ENCODE results near the gene PLCL1. TPM values are rescaled to one million over a fixed set of nuclear protein-coding genes. Genes with fewer than 3 reads are reported as not detected.

Gene PLCL1
- total and polyA plus RNA-seq, 7 donors = 4.3 to 25.4 (median 12.6) TPM

- Histone ChIP-seq H3K9me3 (no peaks in the 10 kb centered on the region), H3K27me3 (ENCODE audit: insufficient read depth in 3 of 3, low read length in 2 of 3) (no peaks in the 10 kb centered on the region), H3K36me3 (ENCODE audit: insufficient read depth in 1 of 2, low read depth in 1 of 2) (no peaks in the 10 kb centered on the region), H3K4me1 (peaks cover 25% of the 10 kb centered on the region), H3K27ac (no peak overlapping the region), H3K4me3 (no peak overlapping the region)
- no peak for TF ChIP-seq CTCF (IDR thresholded peaks at IDR 0.05)
- 78 to 87% (median 79%) methylated on average over 1 of the region's 1 CpG for WGBS, 3 donors
- no peak for DNase-seq
- intact Hi-C loops (cut with DNase I) = no loop called here
- no peak for ATAC-seq
These were observed 74.4 kb downstream of the PLCL1 start for GRCh38 chr2:197878792-197879191.

DNA sequence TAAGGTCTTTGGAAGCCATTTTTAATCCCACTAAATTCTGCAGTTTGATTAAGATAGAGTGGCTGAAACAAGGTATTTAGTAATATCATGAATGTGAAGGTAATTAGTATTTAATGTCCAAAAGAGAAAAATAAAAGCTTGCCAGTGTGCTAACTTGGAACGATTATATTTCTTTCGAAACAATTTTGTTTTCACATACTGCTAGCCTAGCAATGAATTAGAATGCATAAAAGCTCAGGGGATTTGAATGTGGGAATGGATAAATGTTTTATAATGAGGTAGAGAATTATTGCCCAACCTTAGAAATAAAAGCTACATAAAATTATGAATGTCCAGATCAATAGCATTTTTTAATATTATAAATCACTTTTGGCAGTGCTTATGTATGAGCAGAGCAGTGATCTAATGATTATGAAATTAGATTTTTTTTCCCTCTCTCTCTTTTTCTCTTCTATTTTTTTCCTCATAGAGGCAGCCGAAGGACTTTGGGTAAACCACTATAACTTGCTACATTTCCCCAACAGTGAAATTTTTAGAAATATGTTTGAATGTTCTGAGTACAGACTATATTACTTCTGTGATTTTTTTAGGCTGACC lies 75.5 kb downstream of the PLCL1 start:
- Histone ChIP-seq H3K9me3 (no peaks in the 10 kb centered on the region), H3K36me3 (ENCODE audit: insufficient read depth in 1 of 2, low read depth in 1 of 2) (no peaks in the 10 kb centered on the region), H3K27me3 (ENCODE audit: insufficient read depth in 3 of 3, low read length in 2 of 3) (no peaks in the 10 kb centered on the region), H3K4me1 (peaks cover 30% of the 10 kb centered on the region), H3K27ac (no peak overlapping the region), H3K4me3 (no peak overlapping the region)
- DNase-seq = no peak
- 54 to 75% (median 54%) methylated on average over 3 of the region's 3 CpGs for WGBS, 3 donors
- intact Hi-C loops (cut with DNase I) = no loop called here
- no peak for ATAC-seq
- TF ChIP-seq CTCF (IDR thresholded peaks at IDR 0.05) = no peak

DNA sequence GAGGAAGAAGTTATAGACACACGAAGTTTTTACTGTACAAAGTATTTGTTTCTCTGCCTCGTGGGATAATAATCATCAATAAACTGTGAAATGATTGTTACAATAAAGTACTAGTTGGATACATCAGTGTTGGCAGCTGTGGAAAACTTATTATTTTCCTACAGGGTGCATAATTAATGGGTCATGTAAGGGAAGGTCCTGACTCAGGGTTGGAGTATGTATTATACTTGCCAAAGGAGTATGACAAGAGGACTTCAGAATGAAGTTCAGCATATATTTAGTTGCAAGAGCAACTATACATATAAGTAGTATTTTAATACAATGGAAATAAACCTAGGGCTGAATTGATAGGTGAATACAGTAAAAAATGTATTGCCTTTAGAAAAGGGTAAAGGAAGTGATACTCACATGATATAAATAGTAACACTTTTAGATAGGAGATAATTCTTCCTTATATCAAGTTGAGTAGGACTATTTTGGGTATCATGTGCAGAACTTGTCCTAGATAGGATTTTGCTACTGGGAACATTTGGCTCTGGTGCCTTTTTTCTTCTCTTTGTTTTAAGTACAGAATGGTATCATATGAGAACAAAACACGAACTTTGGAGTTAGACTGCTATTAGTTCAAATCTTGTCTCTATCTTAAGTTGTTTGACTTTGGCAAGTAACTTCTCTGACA lies 79.1 kb downstream of the PLCL1 start:
- Histone ChIP-seq H3K4me3 (no peak overlapping the region), H3K36me3 (ENCODE audit: insufficient read depth in 1 of 2, low read depth in 1 of 2) (no peaks in the 10 kb centered on the region), H3K27ac (peak overlapping the region; percentile 19), H3K4me1 (peaks cover 19% of the 10 kb centered on the region), H3K9me3 (no peaks in the 10 kb centered on the region), H3K27me3 (ENCODE audit: insufficient read depth in 3 of 3, low read length in 2 of 3) (no peaks in the 10 kb centered on the region)
- ATAC-seq (peak; percentile 59 to 77 (median 66)), DNase-seq (no peak)
- no peak for TF ChIP-seq CTCF (IDR thresholded peaks at IDR 0.05)
- WGBS, 3 donors = 68 to 82% (median 77%) methylated on average over 3 of the region's 3 CpGs
- intact Hi-C loops (cut with DNase I) = no loop called here

- DNase-seq (no peak), ATAC-seq (no peak)
- Histone ChIP-seq H3K27ac (no peak overlapping the region), H3K36me3 (ENCODE audit: insufficient read depth in 1 of 2, low read depth in 1 of 2) (no peaks in the 10 kb centered on the region), H3K4me1 (peaks cover 12% of the 10 kb centered on the region), H3K9me3 (no peaks in the 10 kb centered on the region), H3K4me3 (no peak overlapping the region), H3K27me3 (ENCODE audit: insufficient read depth in 3 of 3, low read length in 2 of 3) (no peaks in the 10 kb centered on the region)
- TF ChIP-seq CTCF (IDR thresholded peaks at IDR 0.05) = no peak
- 58 to 68% (median 66%) methylated on average over 3 of the region's 3 CpGs for WGBS, 3 donors
- intact Hi-C loops (cut with DNase I) = no loop called here
These were observed 79.9 kb downstream of the PLCL1 start for GRCh38 chr2:197884252-197884651.
